Measurements from ENCODE around the gene GON7.

GRCh38 chr14:93239869-93240677, 33.2 kb upstream of the GON7 start:
- no peak for TF ChIP-seq CTCF (IDR thresholded peaks at IDR 0.05)
- no peak for TF ChIP-seq POLR2A (IDR thresholded peaks at IDR 0.05)

Measured in thyroid gland (tissue), 4 donors.